ENCODE measurements around the gene NEURL3. TPM values are rescaled to one million over a fixed set of nuclear protein-coding genes. Genes with fewer than 3 reads are reported as not detected.

Gene NEURL3
- total and polyA plus RNA-seq, 2 of the 8 experiments (the other 6 are each of a cell fraction or from before 2014, with no cell fraction given), result not detected

- Histone ChIP-seq H2BK120ac (replicated peaks; ENCODE audit: low read depth, low read length) (no peak overlapping the region), H2BK20ac (ENCODE audit: low read length) (no peak overlapping the region), H2BK12ac (ENCODE audit: low read depth, low read length) (no peak overlapping the region), H4K5ac (ENCODE audit: insufficient read length, low read depth, low read length) (no peak overlapping the region), H3K9ac (replicated peaks in 1 of 4; ENCODE audit: extremely low read depth in 1 of 4, low read depth in 3 of 4, low read length in 3 of 4) (no peak overlapping the region; a peak in 1 of 7 replicates), H3K4ac (replicated peaks; ENCODE audit: insufficient read length, low read depth, low read length) (no peak overlapping the region), H2BK5ac (ENCODE audit: low read depth, low read length) (0 out of 2 replicates have a peak overlapping the region, but pooled peaks have one; percentile 5), H4K20me1 (replicated peaks in 1 of 2; ENCODE audit: control insufficient read depth in 1 of 2, insufficient read depth in 2 of 2, low read length in 2 of 2) (no peaks in the 10 kb centered on the region), H3K56ac (replicated peaks; ENCODE audit: insufficient read length, low read depth, low read length) (no peak overlapping the region), H3K27me3 (replicated peaks in 1 of 4; ENCODE audit: control insufficient read depth in 3 of 4, extremely low read depth in 1 of 4, insufficient read depth in 3 of 4, low read length in 3 of 4) (peaks cover 0 to 28% (median 22%) of the 10 kb centered on the region in 4 experiments; a peak in 6 of 7 replicates), H2AFZ (ENCODE audit: low read length) (no peak overlapping the region), H3K18ac (ENCODE audit: extremely low read depth, low read length) (no peak overlapping the region), H2AK5ac (ENCODE audit: low read depth, low read length) (peak overlapping the region; percentile 24; the same call in 1 of the 2 replicates), H3K79me1 (ENCODE audit: low read depth, low read length) (no peaks in the 10 kb centered on the region), H4K91ac (replicated peaks; ENCODE audit: insufficient read length, low read length) (no peak overlapping the region), H3K23me2 (ENCODE audit: low read depth, low read length) (peaks cover 8% of the 10 kb centered on the region; the same call in 1 of the 2 replicates), H3K27ac (ENCODE audit: low read depth, low read length) (no peak overlapping the region), H3K4me2 (ENCODE audit: insufficient read depth in 1 of 2, low read depth in 2 of 2, low read length in 2 of 2) (no peak overlapping the region), H3K14ac (ENCODE audit: insufficient read length) (no peak overlapping the region), H3K9me3 (ENCODE audit: insufficient read depth in 2 of 2, low read depth in 1 of 2, low read length in 1 of 2) (no peaks in the 10 kb centered on the region), H3K79me2 (ENCODE audit: control insufficient read depth in 1 of 2, insufficient read depth in 2 of 2, low read length in 2 of 2) (no peaks in the 10 kb centered on the region), H3K36me3 (ENCODE audit: control insufficient read depth in 2 of 4, insufficient read depth in 4 of 4, low read length in 3 of 4) (no peaks in the 10 kb centered on the region), H3K4me3 (ENCODE audit: extremely low read depth in 1 of 4, insufficient read depth in 2 of 4, low read depth in 3 of 4, low read length in 4 of 4) (no peak overlapping the region), H3K4me1 (replicated peaks in 1 of 4; ENCODE audit: control insufficient read depth in 3 of 4, insufficient read depth in 4 of 4, low read length in 3 of 4) (peaks cover 2 to 4% (median 3%) of the 10 kb centered on the region in 4 experiments), H3K23ac (ENCODE audit: insufficient read length) (no peak overlapping the region), H4K8ac (ENCODE audit: extremely low read depth, insufficient read depth, low read length) (peak overlapping the region; percentile 7; the same call in 1 of the 2 replicates), H2BK15ac (ENCODE audit: low read length) (no peak overlapping the region; the same call in 1 of the 2 replicates)
- FAIRE-seq (no peak), DNase-seq (ENCODE audit: low read depth in 1 of 2, low spot score in 2 of 2) (no peak)
- CTCF ChIA-PET (ENCODE audit: partially characterized antibody), result interaction anchor here (0.6 to 18.5 kb wide), 12 partner anchors 10 to 190 kb away, joined by 3 to 361 read pairs (median 4); partner anchors contain the start of gene NEURL3
- 90% methylated on average over 9 of the region's 9 CpGs; no CpG with 5 or more reads in 1 of the 2 experiments for WGBS, 2 experiments (ENCODE audit: extremely low coverage in 1 of 2, insufficient coverage in 1 of 2, insufficient read length in 1 of 2, insufficient replicate concordance in 2 of 2, low coverage in 1 of 2, low lambda C conversion rate in 2 of 2, missing lambda C conversion rate in 1 of 2)
- POLR2A ChIA-PET (ENCODE audit: partially characterized antibody), result interaction anchor here (0.6 kb wide), 1 partner anchor 284 kb away, joined by 3 read pairs; no protein-coding TSS in a partner anchor
- no peak for TF ChIP-seq MAFK (IDR thresholded peaks at IDR 0.05; ENCODE audit: low read depth, low read length)
- no peak for TF ChIP-seq HDAC6 (IDR thresholded peaks at IDR 0.05; ENCODE audit: low read depth, low read length)
- TF ChIP-seq RNF2 (IDR thresholded peaks at IDR 0.05; ENCODE audit: borderline replicate concordance, low read depth, low read length, missing control alignments, poor library complexity, severe bottlenecking), result no peak
- TF ChIP-seq BCL11A (IDR thresholded peaks at IDR 0.05; ENCODE audit: low read depth in 2 of 2, low read length in 2 of 2), result no peak
- TF ChIP-seq JUND (IDR thresholded peaks at IDR 0.05; ENCODE audit: low read length), result no peak
- TF ChIP-seq SRF (IDR thresholded peaks at IDR 0.05; ENCODE audit: low read depth, low read length), result no peak
- TF ChIP-seq CTBP2 (IDR thresholded peaks at IDR 0.05; ENCODE audit: borderline replicate concordance, insufficient read depth, insufficient read length, low read length), result no peak
- TF ChIP-seq TBP (IDR thresholded peaks at IDR 0.05; ENCODE audit: low read depth, low read length), result no peak
- TF ChIP-seq RFX5 (IDR thresholded peaks at IDR 0.05; ENCODE audit: borderline replicate concordance, low read depth, low read length), result no peak
- no peak for TF ChIP-seq KDM4A (IDR thresholded peaks at IDR 0.05; ENCODE audit: low read depth, low read length, severe bottlenecking)
- TF ChIP-seq, protein P1, sequence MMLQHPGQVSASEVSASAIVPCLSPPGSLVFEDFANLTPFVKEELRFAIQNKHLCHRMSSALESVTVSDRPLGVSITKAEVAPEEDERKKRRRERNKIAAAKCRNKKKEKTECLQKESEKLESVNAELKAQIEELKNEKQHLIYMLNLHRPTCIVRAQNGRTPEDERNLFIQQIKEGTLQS (IDR thresholded peaks at IDR 0.05; ENCODE audit: insufficient read depth, low read depth, low read length), result no peak
Measured at GRCh38 chr2:96529376-96530143, 24.4 kb upstream of the NEURL3 start.

All from H1 (cell line).